Measurements from ENCODE around the gene HSPBAP1.

GRCh38 chr3:122785231-122785630 is 8.4 kb downstream of the HSPBAP1 start:
- no peak for TF ChIP-seq CAMTA2 (CRISPR knock-in tag; IDR thresholded peaks at IDR 0.05; ENCODE audit: borderline replicate concordance)
- no peak for TF ChIP-seq EZH2 (conservative IDR thresholded peaks at IDR 0.05; ENCODE audit: low read depth, low read length)
- no peak for TF ChIP-seq SALL2 (CRISPR knock-in tag; IDR thresholded peaks at IDR 0.05)
- TF ChIP-seq SMARCC2 (IDR thresholded peaks at IDR 0.05), result no peak
- no peak for TF ChIP-seq POLR2A (IDR thresholded peaks at IDR 0.05; ENCODE audit: insufficient read depth in 1 of 2, low read depth in 2 of 2, low read length in 2 of 2)
- no peak for TF ChIP-seq PAWR (CRISPR knock-in tag; IDR thresholded peaks at IDR 0.05; ENCODE audit: borderline replicate concordance)
- TF ChIP-seq ZBTB10 (CRISPR knock-in tag; IDR thresholded peaks at IDR 0.05; ENCODE audit: borderline replicate concordance), result no peak

Measured in HepG2 (cell line).